DMS 273 (cell line): ENCODE data around the gene TECPR2.

Experiments
- DNase-seq: peaks from one replicate; lab custom pipeline; 2025; ENCODE audit not compliant: unreplicated experiment; lab: John Stamatoyannopoulos, UW

The TECPR2 gene

GRCh38 chr14:102461490-102462338, 99.0 kb downstream of the TECPR2 start:
- DNase-seq, result no peak

GRCh38 chr14:102462391-102462790, 99.7 kb downstream of the TECPR2 start:
- no peak for DNase-seq

- DNase-seq, result no peak
Observed at GRCh38 chr14:102464006-102464405, 101.3 kb downstream of the TECPR2 start.

GRCh38 chr14:102464846-102465341, 102.2 kb downstream of the TECPR2 start:
- DNase-seq, result no peak

DNA sequence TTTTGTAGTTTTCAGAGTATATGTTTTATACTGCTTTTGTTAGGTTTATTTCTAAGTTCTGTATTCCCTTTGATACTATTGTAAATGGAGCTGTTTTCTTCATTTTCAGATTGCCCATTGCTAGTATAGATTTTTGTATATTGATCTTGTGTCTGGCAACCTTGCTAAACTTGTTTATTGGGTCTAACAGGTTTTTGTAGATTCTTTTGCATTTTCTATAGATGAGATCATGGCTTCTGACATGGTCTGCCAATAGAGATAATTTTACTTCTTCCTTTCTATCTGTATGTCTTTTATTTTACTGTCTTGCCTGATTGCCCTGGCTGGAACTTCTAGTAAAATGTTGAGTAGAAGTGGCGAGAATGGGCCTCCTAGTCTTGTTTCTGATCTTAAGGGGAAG, 106.5 kb downstream of the TECPR2 start:
- DNase-seq, result no peak

- no peak for DNase-seq
Observed at GRCh38 chr14:102471921-102472790, 109.4 kb downstream of the TECPR2 start.

- no peak for DNase-seq
Observed at GRCh38 chr14:102472791-102473150, 110.0 kb downstream of the TECPR2 start.

DNA sequence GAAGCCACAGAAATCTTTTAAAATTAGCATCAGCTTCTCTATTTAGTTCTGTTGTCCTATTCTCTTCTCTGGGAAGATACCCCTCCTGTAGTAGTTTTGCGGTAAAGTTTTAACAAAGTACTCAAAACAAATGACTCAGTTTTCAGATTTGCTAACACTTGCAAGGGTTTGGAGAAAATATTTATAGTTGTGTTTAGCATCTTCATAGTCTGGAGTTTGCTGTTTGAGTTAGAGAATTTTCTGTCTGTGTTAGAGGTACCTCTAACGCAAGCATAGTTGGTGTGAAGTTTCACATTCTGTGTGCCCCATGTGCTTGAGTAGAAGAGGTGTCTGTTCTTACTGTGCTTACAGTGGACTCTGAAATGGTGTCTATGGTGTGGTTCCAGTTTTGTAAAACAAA, 110.8 kb downstream of the TECPR2 start:
- no peak for DNase-seq

GRCh38 chr14:102474934-102475333, 112.2 kb downstream of the TECPR2 start:
- peak; percentile 63 for DNase-seq

- DNase-seq, result no peak
Observed at GRCh38 chr14:102479107-102479506, 116.4 kb downstream of the TECPR2 start.

GRCh38 chr14:102479777-102480176, 117.0 kb downstream of the TECPR2 start:
- DNase-seq, result peak; percentile 89

DNA sequence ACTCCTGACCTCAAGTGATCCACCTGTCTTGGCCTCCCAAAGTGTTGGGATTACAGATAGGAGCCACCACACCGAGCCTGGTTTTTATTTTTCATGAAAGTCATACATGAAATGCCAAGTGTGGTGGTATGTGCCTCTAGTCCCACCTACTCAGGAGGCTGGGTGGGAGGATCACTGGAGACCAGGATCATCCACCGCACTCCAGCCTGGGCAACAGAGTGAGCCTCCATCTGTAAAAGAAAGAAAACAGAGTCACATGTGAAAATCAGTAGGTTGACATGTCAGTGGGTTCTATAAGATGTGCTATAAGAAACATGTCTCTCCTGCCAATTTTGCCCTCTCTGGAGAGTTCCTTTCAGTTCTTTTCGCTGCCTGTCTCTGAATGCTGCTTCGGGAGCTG, 118.6 kb downstream of the TECPR2 start:
- DNase-seq, result no peak

- DNase-seq, result no peak
Observed at GRCh38 chr14:102481791-102482238, 119.1 kb downstream of the TECPR2 start.

DNA sequence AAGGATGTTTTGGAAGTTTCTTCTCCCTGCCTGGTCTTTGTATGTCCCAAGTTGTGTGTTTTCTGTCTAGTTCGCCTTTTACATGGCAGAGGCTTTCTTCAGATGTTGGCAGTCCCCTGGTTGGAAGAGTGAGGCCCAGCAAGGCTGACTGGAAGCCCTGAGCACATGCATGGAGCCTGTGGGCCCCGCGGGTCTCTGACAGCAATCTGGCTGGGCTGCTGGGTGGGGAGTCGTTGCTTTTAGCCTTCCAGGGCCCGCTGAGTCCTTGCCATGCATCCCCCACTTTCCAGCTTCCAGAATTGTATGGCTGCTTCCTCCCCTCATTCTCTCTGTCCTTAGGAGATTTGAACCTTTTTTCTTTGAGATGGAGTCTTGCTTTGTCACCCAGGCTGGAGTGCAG, 121.6 kb downstream of the TECPR2 start:
- DNase-seq, result no peak

DNA sequence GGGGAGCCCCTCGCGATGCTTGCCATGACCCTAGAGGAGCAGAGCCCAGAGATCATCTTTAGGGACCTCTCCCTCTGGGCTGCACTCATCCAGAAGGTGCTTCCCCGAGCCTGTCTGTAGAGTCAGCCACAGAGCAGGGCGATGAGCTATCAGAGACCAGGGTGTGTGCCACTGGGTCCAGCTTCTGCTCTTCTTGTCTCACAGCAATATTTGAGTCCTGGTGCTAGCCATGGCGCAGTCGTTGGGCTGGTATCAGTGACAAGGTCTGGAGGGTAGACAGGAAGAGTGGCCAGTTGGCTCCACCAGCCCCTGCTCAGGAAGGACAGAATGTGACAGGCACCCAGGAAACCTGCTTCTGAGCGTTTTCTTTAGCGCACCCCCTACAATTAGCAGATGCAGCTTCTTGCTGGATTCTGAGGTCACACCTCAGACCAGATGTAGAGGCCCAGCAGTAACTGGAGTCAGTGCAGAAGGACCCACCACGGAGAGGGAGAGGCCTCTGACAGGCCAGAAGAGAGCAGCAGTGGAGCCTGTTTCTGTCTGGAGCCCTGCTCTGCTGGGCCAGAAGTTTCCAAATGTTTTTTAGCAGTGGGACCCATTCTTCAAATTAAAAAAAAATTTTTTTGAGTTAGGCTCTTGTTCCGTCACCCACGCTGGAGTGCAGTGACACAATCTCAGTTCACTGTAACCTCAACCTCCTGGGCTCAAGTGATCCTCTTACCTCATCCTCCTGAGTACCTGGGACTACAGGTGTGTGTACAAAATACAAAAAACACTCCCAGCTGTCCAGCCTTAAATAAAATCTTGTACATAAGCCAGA, 123.2 kb downstream of the TECPR2 start:
- DNase-seq, result no peak

GRCh38 chr14:102486513-102487203, 123.9 kb downstream of the TECPR2 start:
- no peak for DNase-seq

DNA sequence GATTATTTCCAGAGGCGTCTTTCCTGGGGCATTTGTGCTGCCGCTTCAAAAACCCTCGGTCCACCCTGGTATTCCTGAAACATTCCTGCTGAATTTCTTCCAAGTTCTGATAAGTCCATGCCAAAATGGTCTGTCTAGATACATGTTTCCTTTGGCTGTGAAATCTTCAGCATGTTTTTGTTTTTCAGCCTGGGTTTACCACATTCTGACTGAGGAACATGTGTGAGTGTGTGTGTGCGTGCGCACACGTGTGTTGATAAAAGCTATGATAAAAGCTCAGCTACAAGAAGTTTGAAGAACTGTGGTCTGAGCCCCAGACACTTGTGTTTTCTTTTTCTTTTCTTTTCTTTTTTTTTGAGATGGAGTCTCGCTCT, 124.5 kb downstream of the TECPR2 start:
- DNase-seq, result no peak

DNA sequence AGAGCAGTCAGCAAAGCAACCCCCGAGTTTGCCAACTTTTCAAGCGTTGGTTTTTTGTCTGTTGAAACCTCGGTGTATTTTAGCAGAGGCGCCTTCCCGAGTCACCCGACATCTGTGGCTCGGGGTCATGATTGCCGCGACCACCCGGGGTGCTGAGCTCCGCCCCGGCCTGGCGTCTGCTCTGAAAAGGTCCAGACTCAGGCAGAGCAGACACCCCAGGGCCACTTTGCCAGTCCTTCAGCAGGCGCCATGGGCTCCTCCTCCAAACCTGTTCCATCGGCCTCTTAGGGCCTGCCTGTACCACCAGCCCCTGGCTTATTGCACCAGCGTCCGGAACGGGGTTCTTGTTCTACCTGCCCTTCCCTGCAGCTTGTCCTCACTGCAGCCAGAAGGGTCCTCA, 127.7 kb downstream of the TECPR2 start:
- DNase-seq, result no peak

- no peak for DNase-seq
Observed at GRCh38 chr14:102491366-102491765, 128.6 kb downstream of the TECPR2 start.

DNA sequence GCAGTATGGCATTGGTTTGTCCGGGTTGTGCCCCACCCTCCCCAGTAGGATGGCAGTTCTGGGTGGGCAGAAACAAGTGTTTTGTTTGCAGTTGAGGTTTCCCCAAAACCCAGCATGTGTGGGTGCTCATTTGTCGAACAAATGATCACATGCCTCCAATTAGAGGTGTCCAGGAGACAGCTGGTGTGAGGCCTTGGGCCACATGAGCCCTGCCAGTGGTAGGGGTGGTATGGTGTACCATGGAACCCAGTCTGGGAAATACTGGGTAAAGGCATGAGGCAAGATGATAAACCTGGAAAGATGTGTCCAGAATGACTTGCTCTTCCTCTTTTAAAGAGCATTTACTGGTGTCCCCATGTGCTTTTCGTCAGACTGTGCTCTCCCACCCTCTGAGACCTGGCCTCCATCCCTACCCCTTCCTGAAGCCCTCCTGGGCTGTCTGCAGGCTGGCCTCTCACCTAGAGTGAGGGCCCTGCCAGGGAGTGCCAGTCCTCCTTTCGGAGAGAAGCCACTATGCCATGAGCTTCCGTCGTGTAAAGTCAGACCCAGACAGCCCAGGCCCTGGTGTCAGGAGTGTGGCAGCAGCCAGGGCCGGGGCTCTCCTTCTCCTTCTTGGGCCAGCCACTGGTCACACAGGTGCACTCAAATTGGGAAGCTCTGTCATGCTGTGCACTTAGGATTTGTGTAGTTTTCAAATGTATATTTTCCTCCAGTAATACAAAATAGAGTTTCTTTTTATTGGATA, 129.2 kb downstream of the TECPR2 start:
- no peak for DNase-seq
